Lower lobe of right lung (tissue), 2 donors: Measurements from ENCODE around the gene CDR2L. TPM values are rescaled to one million over a fixed set of nuclear protein-coding genes. Genes with fewer than 3 reads are reported as not detected.

Source experiments
- ATAC-seq, 2 donors: fragments of 200-7000 bp; cut with Tn5 transposase; one replicate each; pipeline ENCODE4 v1.9.1; 2020 to 2022; ENCODE audit warnings: mild to moderate bottlenecking in 2 of 2, moderate library complexity in 2 of 2
- DNase-seq: peaks from one replicate; pipeline ENCODE4 v3.0.0-alpha.2; 2020
- H3K27ac ChIP-seq: fragments of 200-600 bp; one replicate; pipeline ENCODE4 v1.8.0; 2022
- H3K27me3 ChIP-seq: fragments of 200-600 bp; one replicate; pipeline ENCODE4 v1.8.0; 2022; ENCODE audit warnings: low read depth
- H3K36me3 ChIP-seq: fragments of 200-600 bp; one replicate; pipeline ENCODE4 v1.8.0; 2022; ENCODE audit warnings: mild to moderate bottlenecking
- H3K4me1 ChIP-seq: fragments of 200-600 bp; one replicate; pipeline ENCODE4 v1.8.0; 2022
- H3K4me3 ChIP-seq: fragments of 200-600 bp; one replicate; pipeline ENCODE4 v1.8.0; 2022; ENCODE audit warnings: mild to moderate bottlenecking
- H3K9me3 ChIP-seq: fragments of 200-600 bp; one replicate; pipeline ENCODE4 v1.8.0; 2022
- CTCF ChIP-seq: fragments of 200-600 bp; IDR thresholded peaks from one replicate; pipeline ENCODE4 v1.8.0; 2022; ENCODE audit warnings: antibody characterized with exemption, mild to moderate bottlenecking
- intact Hi-C: fragments of 100-400 bp; cut with DNase I; formaldehyde crosslinking; loops from one replicate; pipeline ENCODE4 v1.11.0; 2022
- total RNA-seq: library from RNA; stranded (reverse); fragmentation: NEBNext Ultra II Directional; extraction: Animal tissue kit (Norgen Biotek cat#: 25700); gene quantifications from one replicate; pipeline ENCODE4 v1.2.1, GENCODE V29; 2021
- donor health status: DM: no; HTN: yes; CAD: no; lungs with severe emphysema.

The CDR2L gene
- total RNA-seq, 1 donor from 2014 or later = 12.6 TPM

GRCh38 chr17:75012096-75012345, 24.6 kb downstream of the CDR2L start:
- peaks cover 9% of the 10 kb centered on the region for H3K36me3 ChIP-seq
- intact Hi-C loops = no loop called here
- ATAC-seq = no peak

GRCh38 chr17:75012346-75013091, 25.1 kb downstream of the CDR2L start, which contains the start of gene MRPL58:
MRPL58 (plus strand) TSS chr17:75012670; CDS start chr17:75012687, 17 bp downstream.
- Histone ChIP-seq H3K36me3 (peaks cover 14% of the 10 kb centered on the region), H3K4me3 (peak within 1 kb of the TSS; percentile 83), H3K4me1 (peaks cover 22% of the 10 kb centered on the region), H3K27me3 (no peaks in the 10 kb centered on the region), H3K9me3 (no peaks in the 10 kb centered on the region), H3K27ac (peak within 1 kb of the TSS; percentile 91)
- intact Hi-C loops = no loop called here
- peak; percentile 97 to 98 for ATAC-seq
- DNase-seq = peak; percentile 90
- peak; percentile 66 for TF ChIP-seq CTCF

More at GRCh38 chr17:75012096-75012345, 24.6 kb downstream of the CDR2L start:
- DNase-seq = no peak
- TF ChIP-seq CTCF = no peak
- Histone ChIP-seq H3K9me3 (no peaks in the 10 kb centered on the region), H3K4me3 (peak overlapping the region; percentile 83), H3K4me1 (peaks cover 22% of the 10 kb centered on the region), H3K27ac (peak overlapping the region; percentile 91), H3K27me3 (no peaks in the 10 kb centered on the region)

GRCh38 chr17:75013092-75013559, 25.7 kb downstream of the CDR2L start:
- no peak for TF ChIP-seq CTCF
- H3K27ac ChIP-seq = peak overlapping the region; percentile 91

GRCh38 chr17:75019146-75019545, 31.7 kb downstream of the CDR2L start:
- intact Hi-C loops = no loop called here

More at GRCh38 chr17:75013092-75013559, 25.7 kb downstream of the CDR2L start:
- DNase-seq (no peak), ATAC-seq (no peak)
- Histone ChIP-seq H3K4me1 (peaks cover 22% of the 10 kb centered on the region), H3K27me3 (no peaks in the 10 kb centered on the region), H3K4me3 (peak overlapping the region; percentile 83), H3K36me3 (peaks cover 19% of the 10 kb centered on the region), H3K9me3 (no peaks in the 10 kb centered on the region)
- intact Hi-C loops = no loop called here

GRCh38 chr17:75019710-75020109, 32.3 kb downstream of the CDR2L start:
- no peak for ATAC-seq

More at GRCh38 chr17:75019146-75019545, 31.7 kb downstream of the CDR2L start:
- Histone ChIP-seq H3K27ac (no peak overlapping the region), H3K27me3 (no peaks in the 10 kb centered on the region), H3K4me1 (no peaks in the 10 kb centered on the region), H3K9me3 (no peaks in the 10 kb centered on the region), H3K36me3 (peaks cover 64% of the 10 kb centered on the region), H3K4me3 (no peak overlapping the region)
- TF ChIP-seq CTCF = no peak
- DNase-seq (no peak), ATAC-seq (no peak)

More at GRCh38 chr17:75019710-75020109, 32.3 kb downstream of the CDR2L start:
- Histone ChIP-seq H3K9me3 (no peaks in the 10 kb centered on the region), H3K4me3 (no peak overlapping the region), H3K4me1 (no peaks in the 10 kb centered on the region), H3K27me3 (no peaks in the 10 kb centered on the region), H3K27ac (no peak overlapping the region), H3K36me3 (peaks cover 64% of the 10 kb centered on the region)
- no peak for TF ChIP-seq CTCF
- intact Hi-C loops = no loop called here
- DNase-seq = no peak
